Pancreas (tissue), 10 donors: Measurements from ENCODE around the gene MRPL39. TPM values are rescaled to one million over a fixed set of nuclear protein-coding genes. Genes with fewer than 3 reads are reported as not detected.

Experiments used
- ATAC-seq, 4 donors: fragments of 200-7000 bp; cut with Tn5 transposase; one replicate each; pipeline versions ENCODE4 v1.8.0 to v1.9.1; 2020; ENCODE audit warnings: mild to moderate bottlenecking in 4 of 4, moderate library complexity in 4 of 4
- DNase-seq, 6 donors: peaks; one replicate each; pipeline ENCODE4 v3.0.0-alpha.2; 2020
- FAIRE-seq: peaks from 2 replicates; lab custom pipeline; 2012; peaks lifted over from hg19 to GRCh38; lab: Jason Lieb, UNC
- H3K27ac ChIP-seq, 4 donors: fragments of 200-600 bp; sonication (generic); 1 replicate in 3 of 4; 2 replicates in 1 of 4; pipeline versions ENCODE4 v1.5.0 to v1.8.0; 2020
- H3K27me3 ChIP-seq, 4 donors: fragments of 200-600 bp; one replicate each; pipeline ENCODE4 v1.8.0; 2021
- H3K36me3 ChIP-seq, 3 donors: fragments of 200-600 bp; sonication (generic) in 1 of 3; one replicate each; pipeline versions ENCODE4 v1.5.0 to v1.8.0; 2020 to 2021
- H3K4me1 ChIP-seq, 3 donors: fragments of 200-600 bp; one replicate each; pipeline ENCODE4 v1.8.0; 2021
- H3K4me3 ChIP-seq, 4 donors: fragments of 200-600 bp; sonication (generic) in 2 of 4; one replicate each; pipeline versions ENCODE4 v1.5.0 to v1.8.0; 2020 to 2021
- H3K9me3 ChIP-seq, 4 donors: fragments of 200-600 bp; one replicate each; pipeline ENCODE4 v1.8.0; 2021
- CTCF ChIP-seq, 4 donors: fragments of 200-600 bp; sonication (generic) in 3 of 4; IDR thresholded peaks; one replicate each; pipeline versions ENCODE4 v1.5.0 to v1.8.0; 2021; ENCODE audit warnings: antibody characterized with exemption in 4 of 4
- WGBS, 2 donors: extraction: QIAGEN DNeasy Blood & Tissue Kit; methylation state at CpG; one replicate each; pipeline ENCODE4 v1.1.7; 2013; 5-methylcytosine and 5-hydroxymethylcytosine counted together
- intact Hi-C, 3 donors: fragments of 100-400 bp; cut with DNase I; formaldehyde crosslinking; loops; one replicate each; pipeline versions ENCODE4 v1.11.1 to v1.14.2; 2022
- polyA plus RNA-seq, 2 donors: library from polyadenylated mRNA; stranded (reverse); fragments of 200-250 nt; gene quantifications; one replicate each; pipeline ENCODE4 v1.2.3, GENCODE V29; 2013
- total RNA-seq, 6 donors: library from RNA; stranded (reverse); fragmentation: NEBNext Ultra II Directional in 4 of 6; extraction: Animal tissue kit (Norgen Biotek cat#: 25700) in 4 of 6; gene quantifications; one replicate each; pipeline versions ENCODE4 v1.2.1 to v1.2.4, GENCODE V29; 2021 to 2023
- donor health status: healthy with polysubstance abuse.
- donor health status: DM: no; HTN: no; CAD: no; lungs with moderate emphysema.
- donor health status: DM: no; HTN: no; CAD: no.
- donor health status: control.
- donor health status: control.
- donor health status: Bipolar disorder and iron deficiency.
- donor health status: DM: yes; HTN: yes; CAD: no.
- donor health status: DM: no; HTN: no; CAD: no.
- donor health status: DM: no; HTN: no; CAD: no.
- donor health status: DM: yes; HTN: yes; CAD: no.

MRPL39 gene
- total and polyA plus RNA-seq, 8 donors = 9.6 to 16.9 (median 12.9) TPM

GRCh38 chr21:25566645-25567044, 40.6 kb downstream of the MRPL39 start:
- no peaks in the 10 kb centered on the region for H3K36me3 ChIP-seq
- H3K4me1 ChIP-seq = no peaks in the 10 kb centered on the region
- DNase-seq (no peak), FAIRE-seq (no peak), ATAC-seq (no peak)
- H3K27ac ChIP-seq = no peak overlapping the region
- H3K9me3 ChIP-seq = no peaks in the 10 kb centered on the region
- no peak overlapping the region for H3K4me3 ChIP-seq
- no peaks in the 10 kb centered on the region for H3K27me3 ChIP-seq
- intact Hi-C loops = no loop called here
- no peak for TF ChIP-seq CTCF (IDR thresholded peaks at IDR 0.05)
- 71 to 72% methylated on average over 3 of the region's 3 CpGs for WGBS, 2 donors

GRCh38 chr21:25565272-25566211, 41.7 kb downstream of the MRPL39 start:
- no peak overlapping the region for H3K4me3 ChIP-seq
- H3K9me3 ChIP-seq = no peaks in the 10 kb centered on the region
- ATAC-seq (no peak), FAIRE-seq (no peak), DNase-seq (no peak)
- no peak for TF ChIP-seq CTCF (IDR thresholded peaks at IDR 0.05)
- intact Hi-C loops = no loop called here
- no peaks in the 10 kb centered on the region for H3K4me1 ChIP-seq
- no peaks in the 10 kb centered on the region for H3K36me3 ChIP-seq
- no peak overlapping the region for H3K27ac ChIP-seq
- 88 to 93% methylated on average over 3 of the region's 3 CpGs for WGBS, 2 donors
- H3K27me3 ChIP-seq = no peaks in the 10 kb centered on the region

GRCh38 chr21:25564349-25564948, 42.8 kb downstream of the MRPL39 start:
- ATAC-seq (no peak), DNase-seq (no peak), FAIRE-seq (no peak)
- 87 to 95% methylated on average over 3 of the region's 3 CpGs for WGBS, 2 donors
- H3K27me3 ChIP-seq = no peaks in the 10 kb centered on the region
- H3K4me1 ChIP-seq = no peaks in the 10 kb centered on the region
- no peak overlapping the region for H3K27ac ChIP-seq
- no peak overlapping the region for H3K4me3 ChIP-seq
- TF ChIP-seq CTCF (IDR thresholded peaks at IDR 0.05) = no peak
- intact Hi-C loops = no loop called here
- H3K36me3 ChIP-seq = no peaks in the 10 kb centered on the region
- no peaks in the 10 kb centered on the region for H3K9me3 ChIP-seq

GRCh38 chr21:25563361-25564116, 43.7 kb downstream of the MRPL39 start:
- intact Hi-C loops = no loop called here
- 88 to 91% methylated on average over 3 of the region's 3 CpGs for WGBS, 2 donors
- no peak for DNase-seq
- no peaks in the 10 kb centered on the region for H3K27me3 ChIP-seq
- FAIRE-seq = no peak
- no peak for ATAC-seq
- no peaks in the 10 kb centered on the region for H3K4me1 ChIP-seq
- no peak overlapping the region for H3K4me3 ChIP-seq
- no peak overlapping the region for H3K27ac ChIP-seq
- H3K9me3 ChIP-seq = no peaks in the 10 kb centered on the region
- no peaks in the 10 kb centered on the region for H3K36me3 ChIP-seq
- no peak for TF ChIP-seq CTCF (IDR thresholded peaks at IDR 0.05)
